Astrocyte of the spinal cord (primary cell): ENCODE data around the gene TBL2.
"Not testable (repeated sequence)": the region's sequence is repeated elsewhere in the genome, so short reads cannot be mapped to it uniquely, and the experiment has no call there.

Experiments used
- DNase-seq: peaks from one replicate; pipeline ENCODE4 v3.0.0; 2011; ENCODE audit warnings: low read depth, low spot score
- H3K4me3 ChIP-seq: 2 replicates; pipeline ENCODE4 v1.5.1; 2011; ENCODE audit warnings: low read depth, mild to moderate bottlenecking, low read length, moderate library complexity
- in situ Hi-C: cut with HindIII; loops from 2 replicates; pipeline ENCODE4 v1.10.0; 2017; ENCODE audit warnings: low sequenced_read_pairs
- TF ChIP-seq, protein P1 (sequence below): IDR thresholded peaks from 2 replicates; pipeline ENCODE4 v1.5.1; 2012; ENCODE audit warnings: low read depth, mild to moderate bottlenecking, low read length, inconsistent platforms

Gene TBL2

DNA sequence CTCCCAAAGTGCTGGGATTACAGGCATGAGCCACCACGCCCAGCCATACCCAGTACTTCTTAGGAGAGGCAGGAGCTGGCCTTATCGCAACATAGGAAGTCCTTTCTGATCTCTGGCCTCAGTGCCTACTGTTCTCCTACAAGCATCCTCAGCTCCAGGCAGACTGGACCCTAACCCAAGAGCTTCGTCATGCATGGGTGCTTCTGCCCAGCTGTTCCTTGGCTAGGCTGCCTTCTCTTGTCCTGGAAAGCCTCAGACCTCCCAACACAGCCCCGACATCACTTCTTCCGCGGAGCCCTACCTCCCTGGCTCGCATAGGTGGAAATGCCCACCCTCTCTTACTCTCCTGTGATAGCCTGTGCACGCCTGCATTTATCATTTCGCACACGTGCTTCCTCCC is 36.7 kb downstream of the TBL2 start:
- DNase-seq = no peak
- no peak overlapping the region for H3K4me3 ChIP-seq
- in situ Hi-C loops = no loop called here
- TF ChIP-seq, protein P1, sequence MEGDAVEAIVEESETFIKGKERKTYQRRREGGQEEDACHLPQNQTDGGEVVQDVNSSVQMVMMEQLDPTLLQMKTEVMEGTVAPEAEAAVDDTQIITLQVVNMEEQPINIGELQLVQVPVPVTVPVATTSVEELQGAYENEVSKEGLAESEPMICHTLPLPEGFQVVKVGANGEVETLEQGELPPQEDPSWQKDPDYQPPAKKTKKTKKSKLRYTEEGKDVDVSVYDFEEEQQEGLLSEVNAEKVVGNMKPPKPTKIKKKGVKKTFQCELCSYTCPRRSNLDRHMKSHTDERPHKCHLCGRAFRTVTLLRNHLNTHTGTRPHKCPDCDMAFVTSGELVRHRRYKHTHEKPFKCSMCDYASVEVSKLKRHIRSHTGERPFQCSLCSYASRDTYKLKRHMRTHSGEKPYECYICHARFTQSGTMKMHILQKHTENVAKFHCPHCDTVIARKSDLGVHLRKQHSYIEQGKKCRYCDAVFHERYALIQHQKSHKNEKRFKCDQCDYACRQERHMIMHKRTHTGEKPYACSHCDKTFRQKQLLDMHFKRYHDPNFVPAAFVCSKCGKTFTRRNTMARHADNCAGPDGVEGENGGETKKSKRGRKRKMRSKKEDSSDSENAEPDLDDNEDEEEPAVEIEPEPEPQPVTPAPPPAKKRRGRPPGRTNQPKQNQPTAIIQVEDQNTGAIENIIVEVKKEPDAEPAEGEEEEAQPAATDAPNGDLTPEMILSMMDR = no peak

GRCh38 chr7:73539709-73540108 is 38.7 kb downstream of the TBL2 start:
- no peak overlapping the region for H3K4me3 ChIP-seq
- in situ Hi-C loops = no loop called here
- TF ChIP-seq, protein P1 = no peak
- no peak for DNase-seq

GRCh38 chr7:73538510-73538909 is 39.9 kb downstream of the TBL2 start:
- H3K4me3 ChIP-seq, DNase-seq, in situ Hi-C loops: not testable (repeated sequence)

GRCh38 chr7:73537051-73537450 is 41.3 kb downstream of the TBL2 start:
- TF ChIP-seq, protein P1 = no peak
- no peak for DNase-seq
- H3K4me3 ChIP-seq = no peak overlapping the region
- in situ Hi-C loops = no loop called here

GRCh38 chr7:73536479-73536878 is 41.9 kb downstream of the TBL2 start:
- TF ChIP-seq, protein P1 = no peak
- in situ Hi-C loops = no loop called here
- DNase-seq = no peak
- no peak overlapping the region for H3K4me3 ChIP-seq

DNA sequence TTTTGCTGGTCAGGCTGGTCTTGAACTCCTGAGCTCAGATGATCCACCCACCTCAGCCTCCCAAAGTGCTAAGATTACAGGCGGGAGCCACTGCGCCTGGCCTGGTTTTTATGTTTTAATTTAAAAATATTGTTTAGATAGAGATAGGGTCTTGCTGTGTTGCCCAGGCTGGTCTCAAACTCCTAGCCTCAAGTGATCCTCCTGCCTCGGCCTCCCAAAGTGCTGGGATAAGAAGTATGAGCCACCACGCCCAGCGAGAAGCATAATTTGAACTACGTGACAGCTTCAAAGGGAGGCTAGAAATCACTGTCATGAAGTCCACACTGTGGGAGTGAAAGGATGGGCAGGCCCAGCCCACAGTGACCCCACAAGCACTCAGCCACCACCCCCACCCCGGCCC is 42.5 kb downstream of the TBL2 start:
- in situ Hi-C loops, H3K4me3 ChIP-seq, DNase-seq: not testable (repeated sequence)

DNA sequence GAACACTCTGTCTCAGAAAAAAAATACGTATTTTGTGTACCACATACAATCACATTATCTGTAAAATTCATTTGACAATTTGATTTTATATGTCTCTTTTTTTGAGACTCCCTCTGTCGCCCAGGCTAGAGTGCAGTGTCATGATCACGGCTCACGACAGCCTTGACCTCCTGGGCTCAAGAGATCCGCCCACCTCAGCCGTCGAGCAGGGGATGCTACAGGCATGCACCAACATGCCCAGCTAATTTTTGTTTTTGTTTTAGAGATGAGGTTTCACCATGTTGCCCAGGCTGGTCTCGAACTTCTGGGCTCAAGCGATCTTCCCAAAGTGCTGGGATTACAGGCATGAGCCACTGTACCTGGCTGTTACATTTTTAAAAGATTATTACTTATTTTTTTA is 44.6 kb downstream of the TBL2 start:
- in situ Hi-C loops = no loop called here
- H3K4me3 ChIP-seq = no peak overlapping the region
- TF ChIP-seq, protein P1 = no peak
- no peak for DNase-seq

GRCh38 chr7:73532224-73532623 is 46.2 kb downstream of the TBL2 start:
- TF ChIP-seq, protein P1 = no peak
- DNase-seq = no peak
- in situ Hi-C loops = no loop called here
- no peak overlapping the region for H3K4me3 ChIP-seq
